Mesenchymal stem cell (in vitro differentiated cells and primary cell): Measurements from ENCODE around the gene TRAF3.

Experiments
- DNase-seq: peaks from one replicate; pipeline ENCODE4 v3.0.0-alpha.2; 2013
- H2AFZ ChIP-seq: one replicate; pipeline ENCODE4 v1.6.1; 2013; ENCODE audit warnings: low read depth, mild to moderate bottlenecking, control low read depth, inconsistent platforms, low read length, moderate library complexity
- H2AK5ac ChIP-seq: 2 replicates; pipeline ENCODE4 v1.6.1; 2013; ENCODE audit warnings: low read length, moderate library complexity, mild to moderate bottlenecking, inconsistent platforms; ENCODE audit not compliant: severe bottlenecking
- H2BK120ac ChIP-seq: one replicate; pipeline ENCODE4 v1.6.1; 2013; ENCODE audit warnings: low read depth, mild to moderate bottlenecking, inconsistent platforms, low read length, moderate library complexity
- H2BK12ac ChIP-seq, 2 experiments: one replicate each; pipeline ENCODE4 v1.6.1; 2013; ENCODE audit warnings: inconsistent platforms in 2 of 2, low read length in 2 of 2, mild to moderate bottlenecking in 2 of 2, moderate library complexity in 2 of 2, control low read depth in 1 of 2
- H2BK15ac ChIP-seq: one replicate; pipeline ENCODE4 v1.6.1; 2013; ENCODE audit warnings: mild to moderate bottlenecking, low read depth, inconsistent platforms; ENCODE audit not compliant: poor library complexity, severe bottlenecking
- H2BK5ac ChIP-seq: 2 replicates; pipeline ENCODE4 v1.6.1; 2013; ENCODE audit warnings: low read depth, mild to moderate bottlenecking, low read length, control low read depth, inconsistent platforms; ENCODE audit not compliant: poor library complexity, severe bottlenecking
- H3K14ac ChIP-seq, 2 experiments: one replicate each; pipeline ENCODE4 v1.6.1; 2013; ENCODE audit warnings: inconsistent platforms in 2 of 2, low read length in 2 of 2, control low read depth in 1 of 2, mild to moderate bottlenecking in 1 of 2, moderate library complexity in 1 of 2
- H3K18ac ChIP-seq, 2 experiments: one replicate each; pipeline ENCODE4 v1.6.1; 2013; ENCODE audit warnings: inconsistent platforms in 2 of 2, low read length in 2 of 2, control low read depth in 1 of 2, low read depth in 1 of 2, mild to moderate bottlenecking in 1 of 2
- H3K23ac ChIP-seq, 2 experiments: one replicate each; pipeline ENCODE4 v1.6.1; 2013; ENCODE audit warnings: inconsistent platforms in 2 of 2, low read length in 2 of 2, mild to moderate bottlenecking in 2 of 2, moderate library complexity in 2 of 2, control low read depth in 1 of 2
- H3K27ac ChIP-seq: 2 replicates; pipeline ENCODE4 v1.5.1; 2013; ENCODE audit warnings: mild to moderate bottlenecking, moderate library complexity, low read length, control low read depth, inconsistent platforms; ENCODE audit not compliant: poor library complexity, severe bottlenecking
- H3K27me3 ChIP-seq, 2 experiments: 2 replicates each; pipeline versions ENCODE4 v1.6.1 to v1.7.0; 2013; ENCODE audit warnings: low read length in 2 of 2, mild to moderate bottlenecking in 2 of 2, moderate library complexity in 2 of 2, control low read depth in 1 of 2, inconsistent platforms in 1 of 2; ENCODE audit not compliant: control insufficient read depth in 1 of 2, insufficient read depth in 1 of 2
- H3K36me3 ChIP-seq, 2 experiments: 2 replicates each; pipeline versions ENCODE4 v1.6.1 to v1.7.0; 2013; ENCODE audit warnings: low read length in 2 of 2, control low read depth in 1 of 2, inconsistent platforms in 1 of 2, low read depth in 1 of 2, mild to moderate bottlenecking in 1 of 2; ENCODE audit not compliant: insufficient read depth in 2 of 2, control insufficient read depth in 1 of 2
- H3K4ac ChIP-seq, 2 experiments: one replicate each; pipeline ENCODE4 v1.6.1; 2013; ENCODE audit warnings: inconsistent platforms in 2 of 2, low read length in 2 of 2, mild to moderate bottlenecking in 2 of 2, moderate library complexity in 2 of 2, control low read depth in 1 of 2, low read depth in 1 of 2
- H3K4me1 ChIP-seq: 2 replicates; pipeline ENCODE4 v1.6.1; 2013; ENCODE audit warnings: low read depth, low read length, control low read depth; ENCODE audit not compliant: control insufficient read depth, insufficient read depth
- H3K4me2 ChIP-seq: 2 replicates; pipeline ENCODE4 v1.6.1; 2013; ENCODE audit warnings: low read length, mild to moderate bottlenecking, inconsistent platforms; ENCODE audit not compliant: poor library complexity, severe bottlenecking
- H3K4me3 ChIP-seq, 2 experiments: 2 replicates each; pipeline versions ENCODE4 v1.5.1 to v1.7.0; 2013; ENCODE audit warnings: low read length in 2 of 2, mild to moderate bottlenecking in 2 of 2, control low read depth in 1 of 2, low read depth in 1 of 2; ENCODE audit not compliant: insufficient read depth in 1 of 2
- H3K79me1 ChIP-seq: replicated peaks from 2 replicates; pipeline ENCODE4 v1.6.1; 2013; ENCODE audit warnings: mild to moderate bottlenecking, control low read depth, low read length, inconsistent platforms; ENCODE audit not compliant: poor library complexity, severe bottlenecking
- H3K9ac ChIP-seq: 2 replicates; pipeline ENCODE4 v1.7.0; 2013; ENCODE audit warnings: mild to moderate bottlenecking, low read length, moderate library complexity
- H3K9me3 ChIP-seq: 2 replicates; pipeline ENCODE4 v1.7.0; 2013; ENCODE audit warnings: mild to moderate bottlenecking, low read length; ENCODE audit not compliant: control insufficient read depth
- H4K8ac ChIP-seq: one replicate; pipeline ENCODE4 v1.6.1; 2013; ENCODE audit warnings: inconsistent platforms, mild to moderate bottlenecking, low read length, moderate library complexity
- H4K91ac ChIP-seq: one replicate; pipeline ENCODE4 v1.6.1; 2013; ENCODE audit warnings: mild to moderate bottlenecking, low read length, inconsistent platforms
- WGBS: methylation state at CpG from one replicate; pipeline ENCODE4 v1.1.7; 2013; ENCODE audit warnings: mixed read lengths; 5-methylcytosine and 5-hydroxymethylcytosine counted together

Gene TRAF3

DNA sequence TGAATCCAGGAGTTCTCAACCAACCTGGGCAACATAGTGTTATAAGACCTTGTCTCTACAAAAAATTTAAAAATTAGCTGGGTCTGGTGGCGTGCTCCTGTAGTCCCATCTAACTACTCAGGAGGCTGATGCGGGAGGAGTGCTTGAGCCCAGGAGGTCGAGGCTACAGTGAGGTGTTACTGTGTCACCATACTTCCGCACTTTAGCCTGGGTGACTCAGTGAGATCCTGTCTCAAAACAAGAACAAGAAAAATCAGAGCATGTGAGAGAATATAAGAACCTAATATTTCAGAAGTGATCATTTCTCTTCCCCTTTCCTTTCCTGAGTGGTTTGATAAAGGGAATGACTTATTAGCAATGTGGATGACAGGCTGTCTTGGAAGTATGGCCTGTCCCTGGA, 9.5 kb downstream of the TRAF3 start:
- 82% methylated on average over 3 of the region's 4 CpGs for WGBS

DNA sequence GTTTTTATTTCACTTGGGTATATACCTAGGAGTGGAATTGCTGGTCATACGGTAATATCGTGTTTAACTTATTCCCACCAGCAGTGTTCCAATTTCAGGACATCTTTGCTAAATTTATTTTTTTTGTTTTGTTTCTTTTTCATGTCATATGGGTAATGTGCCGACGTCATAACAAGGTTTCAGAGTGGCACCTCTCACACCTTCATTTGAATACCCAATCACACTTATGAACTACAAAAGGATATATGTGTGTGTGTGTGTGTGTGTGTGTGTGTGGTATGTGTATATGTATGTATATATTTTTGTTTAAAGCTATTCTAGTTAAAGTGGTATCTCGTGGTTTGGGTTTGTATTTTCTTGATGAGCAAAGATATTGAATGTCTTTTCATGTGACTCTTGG, 12.1 kb downstream of the TRAF3 start:
- Histone ChIP-seq H3K27ac (no peak overlapping the region), H4K91ac (no peak overlapping the region), H3K9me3 (peaks cover 6% of the 10 kb centered on the region), H3K36me3 (peaks cover 0 to 3% of the 10 kb centered on the region in 2 experiments), H2BK15ac (no peak overlapping the region), H3K9ac (no peak overlapping the region), H4K8ac (no peak overlapping the region), H2BK5ac (no peak overlapping the region), H3K27me3 (no peaks in the 10 kb centered on the region), H3K4me1 (peaks cover 4% of the 10 kb centered on the region), H3K4me2 (no peak overlapping the region), H2AK5ac (no peak overlapping the region), H2BK120ac (no peak overlapping the region), H3K14ac (no peak overlapping the region), H2AFZ (no peak overlapping the region), H3K23ac (no peak overlapping the region), H3K4ac (no peak overlapping the region), H3K4me3 (no peak overlapping the region), H3K18ac (no peak overlapping the region), H3K79me1 (peaks cover 27% of the 10 kb centered on the region), H2BK12ac (no peak overlapping the region)
- no peak for DNase-seq
- WGBS, result 96% methylated on average over 1 of the region's 5 CpGs

More for the DNA sequence above, 9.5 kb downstream of the TRAF3 start:
- H3K79me1 ChIP-seq, result peaks cover 11% of the 10 kb centered on the region
- H2AFZ ChIP-seq, result no peak overlapping the region
- H2BK120ac ChIP-seq, result no peak overlapping the region
- H4K8ac ChIP-seq, result no peak overlapping the region
- H3K9me3 ChIP-seq, result no peaks in the 10 kb centered on the region
- H4K91ac ChIP-seq, result no peak overlapping the region
- no peak overlapping the region for H3K4me3 ChIP-seq
- no peak overlapping the region for H3K23ac ChIP-seq
- H2BK5ac ChIP-seq, result no peak overlapping the region
- H2BK12ac ChIP-seq, result no peak overlapping the region
- no peak for DNase-seq
- peaks cover 4% of the 10 kb centered on the region for H3K4me1 ChIP-seq
- H3K4ac ChIP-seq, result no peak overlapping the region
- no peak overlapping the region for H3K4me2 ChIP-seq
- no peak overlapping the region for H3K9ac ChIP-seq
- no peak overlapping the region for H2BK15ac ChIP-seq
- no peaks in the 10 kb centered on the region for H3K27me3 ChIP-seq
- no peaks in the 10 kb centered on the region for H3K36me3 ChIP-seq
- no peak overlapping the region for H3K14ac ChIP-seq
- H3K18ac ChIP-seq, result no peak overlapping the region
- H2AK5ac ChIP-seq, result no peak overlapping the region
- no peak overlapping the region for H3K27ac ChIP-seq

DNA sequence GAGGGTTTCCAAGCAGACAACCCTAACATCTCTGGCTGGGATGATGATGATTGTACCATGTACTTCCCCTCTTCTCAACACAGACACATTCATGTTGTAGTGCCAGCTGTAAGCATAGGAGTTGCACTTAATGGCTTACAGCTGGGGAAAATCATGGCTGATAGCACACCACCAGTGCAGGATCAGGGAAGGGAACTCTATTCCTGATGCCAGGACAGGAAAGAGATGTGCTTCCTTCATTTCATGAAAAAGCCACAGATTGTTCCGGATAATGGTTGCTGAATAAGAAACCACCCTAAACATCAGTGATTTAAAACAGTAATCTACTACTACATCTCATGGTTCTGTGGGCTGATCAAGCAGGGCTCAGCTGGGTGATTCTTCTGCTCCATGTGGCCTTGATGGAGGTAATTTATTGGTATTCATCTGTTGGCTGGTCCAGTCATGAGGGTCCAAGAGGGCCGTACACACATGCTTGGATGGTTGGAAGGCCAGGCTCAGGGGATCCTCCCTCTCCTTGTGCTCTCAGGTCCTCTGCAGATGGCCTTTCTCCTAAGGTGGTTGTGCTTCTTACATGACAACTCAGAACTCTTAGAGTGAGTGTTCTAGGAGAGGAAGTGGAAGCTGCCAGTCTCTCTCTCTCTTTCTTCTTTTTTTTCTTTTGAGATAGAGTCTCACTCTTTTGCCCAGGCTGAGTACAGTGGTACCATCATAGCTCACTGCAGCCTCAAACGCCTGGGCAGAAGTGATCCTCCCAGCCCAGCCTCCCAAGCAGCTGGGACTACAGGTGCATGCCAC, 16.5 kb downstream of the TRAF3 start:
- H3K36me3 ChIP-seq, result peaks cover 0 to 3% of the 10 kb centered on the region in 2 experiments
- no peak overlapping the region for H3K14ac ChIP-seq
- H3K79me1 ChIP-seq, result peaks cover 36% of the 10 kb centered on the region
- H3K4me3 ChIP-seq, result no peak overlapping the region
- no peaks in the 10 kb centered on the region for H3K27me3 ChIP-seq
- H2BK12ac ChIP-seq, result no peak overlapping the region
- no peak overlapping the region for H2BK15ac ChIP-seq
- 92% methylated on average over 3 of the region's 3 CpGs for WGBS
- H3K23ac ChIP-seq, result no peak overlapping the region
- no peak overlapping the region for H3K4me2 ChIP-seq
- H3K4me1 ChIP-seq, result peaks cover 12% of the 10 kb centered on the region
- no peak overlapping the region for H4K91ac ChIP-seq
- H2AK5ac ChIP-seq, result no peak overlapping the region
- no peak overlapping the region for H2BK5ac ChIP-seq
- DNase-seq, result no peak
- peaks cover 6% of the 10 kb centered on the region for H3K9me3 ChIP-seq
- no peak overlapping the region for H2BK120ac ChIP-seq
- no peak overlapping the region for H3K18ac ChIP-seq
- H4K8ac ChIP-seq, result no peak overlapping the region
- no peak overlapping the region for H3K4ac ChIP-seq
- no peak overlapping the region for H3K27ac ChIP-seq
- no peak overlapping the region for H3K9ac ChIP-seq
- no peak overlapping the region for H2AFZ ChIP-seq

DNA sequence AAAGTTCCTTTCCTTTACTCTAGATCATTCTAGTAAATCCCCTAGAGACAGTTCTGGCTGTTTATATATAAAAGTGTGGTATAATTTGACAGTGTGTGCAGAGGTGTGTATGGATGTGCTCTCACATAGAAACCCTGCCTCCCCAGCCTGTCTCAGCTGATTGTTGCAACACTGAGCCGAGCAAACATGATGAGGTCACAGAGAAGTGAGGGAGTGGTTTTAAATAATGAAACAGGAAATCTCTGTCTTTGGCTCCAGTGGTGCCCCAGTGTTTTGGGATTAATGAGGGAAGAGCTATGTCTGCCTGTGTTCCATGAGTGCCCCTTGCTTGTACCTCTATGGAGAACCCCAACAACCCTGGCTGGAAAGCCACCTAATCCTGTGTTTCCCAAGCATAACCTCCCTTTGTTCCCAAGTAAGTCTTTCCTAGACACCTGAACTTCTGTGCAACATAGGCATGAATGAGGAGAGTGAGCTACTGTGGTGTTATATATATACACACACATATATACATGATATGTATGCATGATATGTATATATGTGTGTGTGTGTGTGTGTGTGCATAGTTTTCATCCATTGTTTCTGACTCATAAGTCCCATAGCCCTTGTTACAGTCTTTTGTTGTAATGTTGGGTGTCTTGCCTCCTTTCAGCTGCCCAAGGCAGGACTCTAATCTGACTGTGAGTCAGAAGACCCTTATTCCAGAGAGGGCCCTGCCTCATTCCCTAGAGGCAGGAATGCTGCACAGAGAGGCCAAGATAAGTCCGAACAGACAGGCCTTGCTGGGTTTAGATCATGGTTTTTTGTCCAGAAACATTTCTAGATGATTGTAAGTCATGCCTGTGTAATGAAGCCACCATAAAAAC, 18.0 kb downstream of the TRAF3 start:
- peak overlapping the region in 1 of 2 experiments; percentile 50 for H3K4ac ChIP-seq
- H2AFZ ChIP-seq, result no peak overlapping the region
- H3K79me1 ChIP-seq, result peaks cover 42% of the 10 kb centered on the region
- H2AK5ac ChIP-seq, result peak overlapping the region; percentile 86
- H2BK120ac ChIP-seq, result peak overlapping the region; percentile 27
- H3K9ac ChIP-seq, result peak overlapping the region; percentile 79
- no peak overlapping the region for H2BK5ac ChIP-seq
- no peak overlapping the region for H3K4me2 ChIP-seq
- peak; percentile 95 for DNase-seq
- peak overlapping the region; percentile 84 for H4K8ac ChIP-seq
- no peak overlapping the region for H3K14ac ChIP-seq
- WGBS, result 27% methylated on average over 2 of the region's 2 CpGs
- no peaks in the 10 kb centered on the region for H3K27me3 ChIP-seq
- peak overlapping the region in 1 of 2 experiments; percentile 71 for H3K4me3 ChIP-seq
- H3K9me3 ChIP-seq, result peaks cover 6% of the 10 kb centered on the region
- H4K91ac ChIP-seq, result no peak overlapping the region
- peak overlapping the region; percentile 73 for H3K27ac ChIP-seq
- H3K4me1 ChIP-seq, result peaks cover 19% of the 10 kb centered on the region
- no peak overlapping the region for H3K23ac ChIP-seq
- H3K18ac ChIP-seq, result peak overlapping the region; percentile 59 to 76
- peak overlapping the region in 1 of 2 experiments; percentile 42 for H2BK12ac ChIP-seq
- peaks cover 0 to 3% of the 10 kb centered on the region in 2 experiments for H3K36me3 ChIP-seq
- peak overlapping the region; percentile 62 for H2BK15ac ChIP-seq
